RWPE2 (cell line): ENCODE measurements around the gene REN.

Source experiments
- ATAC-seq: fragments of 200-7000 bp; cut with Tn5 transposase; 3 replicates; pipeline ENCODE4 v1.9.1; 2021; ENCODE audit warnings: low read depth
- DNase-seq: peaks from one replicate; pipeline ENCODE4 v3.0.0-alpha.2; 2020; ENCODE audit warnings: low spot score
- H3K27ac ChIP-seq: fragments of 450-650 bp; 2 replicates; pipeline ENCODE4 v1.5.1; 2017; ENCODE audit warnings: mild to moderate bottlenecking; ENCODE audit not compliant: poor library complexity, severe bottlenecking
- H3K27me3 ChIP-seq: fragments of 250-450 bp; sonication (Bioruptor Pico); 2 replicates; pipeline ENCODE4 v1.5.1; 2021; ENCODE audit warnings: mild to moderate bottlenecking, moderate library complexity; ENCODE audit not compliant: insufficient read depth, poor library complexity, severe bottlenecking
- H3K36me3 ChIP-seq: fragments of 250-450 bp; sonication (Bioruptor Pico); 2 replicates; pipeline ENCODE4 v1.5.1; 2020; ENCODE audit warnings: low read depth, mild to moderate bottlenecking, moderate library complexity
- H3K4me1 ChIP-seq: fragments of 250-450 bp; sonication (Bioruptor Pico); 2 replicates; pipeline ENCODE4 v1.5.1; 2021; ENCODE audit warnings: mild to moderate bottlenecking, moderate library complexity; ENCODE audit not compliant: insufficient read depth, poor library complexity, severe bottlenecking
- H3K4me3 ChIP-seq: fragments of 250-450 bp; sonication (Bioruptor Pico); 2 replicates; pipeline ENCODE4 v1.5.1; 2021; ENCODE audit warnings: mild to moderate bottlenecking, moderate library complexity; ENCODE audit not compliant: severe bottlenecking
- H3K9me3 ChIP-seq: fragments of 250-450 bp; sonication (Bioruptor Pico); 2 replicates; pipeline ENCODE4 v1.5.1; 2021; ENCODE audit warnings: mild to moderate bottlenecking, moderate library complexity; ENCODE audit not compliant: severe bottlenecking
- CTCF ChIP-seq: fragments of 450-650 bp; IDR thresholded peaks from one replicate; pipeline ENCODE4 v1.5.1; 2017; ENCODE audit warnings: mild to moderate bottlenecking, moderate library complexity; ENCODE audit not compliant: poor library complexity, severe bottlenecking

REN gene

GRCh38 chr1:204147406-204148383 lies 18.4 kb downstream of the REN start:
- H3K27me3 ChIP-seq, result no peaks in the 10 kb centered on the region
- ATAC-seq (no peak), DNase-seq (no peak)
- no peak overlapping the region for H3K4me3 ChIP-seq
- H3K36me3 ChIP-seq, result no peaks in the 10 kb centered on the region
- no peak for TF ChIP-seq CTCF
- no peaks in the 10 kb centered on the region for H3K4me1 ChIP-seq
- H3K9me3 ChIP-seq, result no peaks in the 10 kb centered on the region
- no peak overlapping the region for H3K27ac ChIP-seq

GRCh38 chr1:204146965-204147364 lies 19.2 kb downstream of the REN start:
- H3K4me1 ChIP-seq, result no peaks in the 10 kb centered on the region
- H3K9me3 ChIP-seq, result no peaks in the 10 kb centered on the region
- no peaks in the 10 kb centered on the region for H3K36me3 ChIP-seq
- no peak overlapping the region for H3K27ac ChIP-seq
- no peak overlapping the region for H3K4me3 ChIP-seq
- H3K27me3 ChIP-seq, result no peaks in the 10 kb centered on the region
- DNase-seq (no peak), ATAC-seq (no peak)
- no peak for TF ChIP-seq CTCF

DNA sequence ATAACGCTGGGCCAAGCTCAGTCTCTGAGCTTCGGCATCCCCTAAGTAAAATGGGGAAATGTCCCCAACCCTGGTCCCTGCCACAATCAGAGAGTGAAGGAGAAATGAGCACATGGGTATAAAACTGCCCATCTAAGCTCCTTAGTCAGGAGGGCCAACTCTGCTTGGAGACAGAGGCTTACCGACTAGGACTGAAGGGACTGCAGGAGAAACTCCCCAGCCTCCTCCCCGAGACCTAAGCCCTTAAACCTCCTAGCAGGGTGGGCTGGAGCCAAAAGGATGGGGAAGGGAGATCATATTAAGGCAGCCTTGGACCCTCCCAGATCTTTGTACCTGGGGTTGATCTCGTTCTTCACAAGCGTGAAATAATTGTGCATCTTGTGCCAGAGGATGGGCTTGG lies 19.8 kb downstream of the REN start:
- no peaks in the 10 kb centered on the region for H3K27me3 ChIP-seq
- no peak overlapping the region for H3K4me3 ChIP-seq
- no peak for TF ChIP-seq CTCF
- no peak for ATAC-seq
- no peak for DNase-seq
- no peaks in the 10 kb centered on the region for H3K9me3 ChIP-seq
- no peaks in the 10 kb centered on the region for H3K4me1 ChIP-seq
- H3K36me3 ChIP-seq, result no peaks in the 10 kb centered on the region
- no peak overlapping the region for H3K27ac ChIP-seq

DNA sequence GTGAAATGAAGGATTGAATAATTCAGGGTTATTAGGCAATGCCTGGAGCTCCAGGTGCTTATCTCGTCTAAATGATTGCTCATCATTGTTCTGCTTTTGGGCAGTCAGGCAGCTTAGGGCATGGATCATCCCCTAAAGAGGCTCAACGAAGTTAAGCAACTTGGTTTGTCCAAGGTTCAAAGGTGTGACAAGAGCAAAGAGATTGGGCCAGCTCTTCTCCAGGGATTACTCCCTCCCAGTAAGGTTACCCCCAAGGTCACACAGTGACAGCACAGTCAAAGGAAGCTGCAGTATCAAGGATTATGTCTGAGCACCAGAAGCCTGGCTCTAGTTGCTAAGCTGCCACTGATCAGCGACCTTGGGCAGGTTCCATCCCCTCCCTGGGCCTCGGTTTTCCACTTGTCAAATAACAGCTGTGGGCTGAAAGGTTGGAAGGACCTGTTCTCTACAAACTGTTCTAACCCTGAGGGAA lies 21.1 kb downstream of the REN start:
- no peaks in the 10 kb centered on the region for H3K4me1 ChIP-seq
- H3K36me3 ChIP-seq, result peaks cover under 1% of the 10 kb centered on the region; the same call in 1 of the 2 replicates
- no peaks in the 10 kb centered on the region for H3K9me3 ChIP-seq
- ATAC-seq (0 out of 3 replicates have a peak, but pooled peaks have one; percentile 21), DNase-seq (no peak)
- H3K27ac ChIP-seq, result no peak overlapping the region
- H3K27me3 ChIP-seq, result no peaks in the 10 kb centered on the region
- H3K4me3 ChIP-seq, result no peak overlapping the region
- TF ChIP-seq CTCF, result no peak
